KBM-7 (cell line): ENCODE measurements around the gene GHRH.
A peak's percentile ranks its signal among the peaks of the same experiment; 100 is the strongest.

Source experiments
- DNase-seq: peaks from one replicate; pipeline ENCODE4 v3.0.0-alpha.2; 2015
- in situ Hi-C: fragments of 300-500 bp; cut with MboI; formaldehyde crosslinking; loops from 2 replicates; pipeline ENCODE4 v1.14.3; 2020; ENCODE audit warnings: low sequenced_read_pairs, low pct_unique_long_range_greater_than_20kb, mixed read lengths

Gene GHRH

GRCh38 chr20:37293301-37293943 is 31.8 kb upstream of the GHRH start:
- in situ Hi-C loops = no loop called here
- no peak for DNase-seq

- in situ Hi-C loops = no loop called here
- no peak for DNase-seq
Observed at GRCh38 chr20:37291724-37292126, 30.1 kb upstream of the GHRH start.

- in situ Hi-C loops = no loop called here
- DNase-seq = no peak
Observed at GRCh38 chr20:37290158-37290810, 28.7 kb upstream of the GHRH start.

- in situ Hi-C loops = no loop called here
- DNase-seq = peak; percentile 50
Observed at GRCh38 chr20:37288091-37288490, 26.5 kb upstream of the GHRH start.

- in situ Hi-C loops = no loop called here
- no peak for DNase-seq
Observed at GRCh38 chr20:37285664-37286374, 24.2 kb upstream of the GHRH start.

DNA sequence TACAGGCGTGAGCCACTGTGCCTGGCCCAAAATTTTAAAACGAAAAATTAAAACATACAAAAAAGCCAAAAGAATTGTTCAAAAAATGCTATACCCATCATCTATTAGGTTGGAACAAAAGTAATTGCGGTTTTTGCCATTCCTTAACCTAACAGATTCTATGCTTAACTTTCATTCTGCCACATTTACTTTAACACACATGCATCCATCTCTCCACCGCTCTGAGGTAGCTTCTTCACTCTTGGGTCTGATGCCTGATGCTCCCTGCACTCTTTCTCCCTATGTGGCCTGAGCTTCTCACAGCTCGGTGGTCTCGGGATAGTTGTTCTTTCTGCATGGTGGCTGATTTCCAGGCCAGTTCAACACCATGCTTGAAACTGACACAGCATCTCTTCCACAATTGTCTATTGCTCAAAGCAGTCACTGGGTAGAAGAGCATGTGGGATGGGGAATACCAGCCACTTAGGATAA is 23.1 kb upstream of the GHRH start:
- DNase-seq = no peak
- in situ Hi-C loops = no loop called here

DNA sequence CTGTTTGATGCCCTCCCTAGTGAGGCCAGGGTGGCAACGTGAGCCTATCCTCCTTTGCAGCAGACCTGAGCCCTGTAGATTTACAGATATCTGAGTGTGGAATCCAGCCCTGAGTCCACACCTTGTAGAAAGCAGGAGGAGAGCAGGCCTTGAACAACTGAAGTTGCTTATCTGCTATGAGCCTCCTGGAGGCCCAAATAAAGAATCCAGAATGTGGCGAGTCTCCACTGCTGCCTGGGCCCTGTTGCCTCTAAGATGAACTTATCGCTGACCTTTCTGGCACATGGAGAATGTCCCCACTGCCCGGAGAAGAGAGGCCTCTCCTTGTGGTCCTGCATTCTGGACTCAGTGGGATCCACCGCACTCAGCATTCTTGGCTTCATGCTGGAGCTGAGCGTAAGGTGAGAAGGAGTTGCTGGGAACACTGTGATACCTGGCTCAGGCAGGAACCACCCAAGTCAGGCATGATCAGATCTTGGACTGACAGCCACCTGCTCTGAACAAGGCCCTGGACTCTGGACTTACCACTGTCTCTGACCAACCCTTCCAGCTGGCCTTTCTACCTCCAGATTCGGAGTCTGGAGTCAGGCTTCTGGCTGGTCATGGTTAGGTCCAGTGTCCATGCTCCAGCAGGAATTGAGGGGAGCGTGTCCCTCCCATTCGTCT is 22.0 kb upstream of the GHRH start:
- in situ Hi-C loops = no loop called here

DNA sequence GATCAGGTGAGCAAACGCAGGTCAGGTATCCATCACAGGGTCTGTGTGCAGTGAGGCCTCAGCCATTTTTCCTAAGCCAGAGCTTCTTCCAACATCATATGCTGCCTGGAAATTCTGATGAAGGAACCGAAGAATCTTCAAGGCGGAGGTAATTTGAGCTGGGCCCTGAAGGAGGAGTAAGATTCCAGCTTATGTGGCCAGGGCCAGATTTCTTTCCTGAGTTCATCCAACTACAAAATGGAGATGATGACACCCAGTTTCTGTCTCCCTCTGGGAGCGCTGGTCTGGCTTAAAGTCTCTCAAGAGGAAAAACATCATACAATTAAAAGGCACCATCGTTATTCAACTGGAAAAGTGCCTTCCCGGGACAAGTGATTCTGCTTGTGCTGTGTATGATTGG is 20.9 kb upstream of the GHRH start:
- in situ Hi-C loops = no loop called here
- no peak for DNase-seq

More for the DNA sequence above, 22.0 kb upstream of the GHRH start:
- DNase-seq = no peak

DNA sequence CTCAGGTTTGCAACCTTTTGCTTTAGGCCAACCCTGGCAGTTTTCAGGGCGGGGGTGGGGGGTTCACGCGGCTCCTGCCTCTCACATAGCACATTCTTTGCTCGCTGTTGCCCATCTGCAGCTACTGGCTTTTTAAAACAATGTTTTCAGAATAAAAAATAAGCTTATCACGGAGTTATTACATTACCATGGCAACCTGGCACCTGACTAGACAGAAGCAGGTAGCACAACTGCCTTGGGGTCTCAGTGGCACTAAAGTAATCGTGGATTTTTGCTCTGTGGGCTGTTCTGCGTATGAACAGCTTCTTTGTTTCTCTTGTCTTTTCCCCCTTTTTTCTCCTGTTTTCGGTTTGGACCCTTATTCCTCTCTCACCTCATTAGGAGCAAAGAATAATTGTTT is 18.8 kb upstream of the GHRH start:
- no peak for DNase-seq
- in situ Hi-C loops = no loop called here

DNA sequence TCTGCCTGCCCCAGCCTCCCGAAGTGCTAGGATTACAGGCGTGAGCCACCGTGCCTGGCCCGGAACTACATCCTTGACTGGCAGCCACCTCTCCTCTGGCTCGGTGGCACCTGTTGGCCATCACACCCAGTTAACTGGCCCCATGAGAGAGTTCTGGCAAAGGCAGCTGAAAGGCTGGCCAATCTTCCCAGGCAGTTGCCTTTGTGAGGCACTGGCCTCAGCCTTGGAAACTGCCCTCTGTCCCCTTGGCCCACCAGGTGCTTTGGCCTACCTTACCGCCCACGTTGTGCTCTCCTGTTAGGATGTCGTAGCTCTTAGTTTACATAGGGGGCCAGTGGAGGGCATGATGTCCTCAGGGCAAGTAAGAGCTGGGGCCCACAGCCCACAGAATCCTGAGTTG is 18.2 kb upstream of the GHRH start:
- in situ Hi-C loops = loop anchor here (10.0 kb wide), 1 partner anchor 255 kb away; no protein-coding TSS in a partner anchor

DNA sequence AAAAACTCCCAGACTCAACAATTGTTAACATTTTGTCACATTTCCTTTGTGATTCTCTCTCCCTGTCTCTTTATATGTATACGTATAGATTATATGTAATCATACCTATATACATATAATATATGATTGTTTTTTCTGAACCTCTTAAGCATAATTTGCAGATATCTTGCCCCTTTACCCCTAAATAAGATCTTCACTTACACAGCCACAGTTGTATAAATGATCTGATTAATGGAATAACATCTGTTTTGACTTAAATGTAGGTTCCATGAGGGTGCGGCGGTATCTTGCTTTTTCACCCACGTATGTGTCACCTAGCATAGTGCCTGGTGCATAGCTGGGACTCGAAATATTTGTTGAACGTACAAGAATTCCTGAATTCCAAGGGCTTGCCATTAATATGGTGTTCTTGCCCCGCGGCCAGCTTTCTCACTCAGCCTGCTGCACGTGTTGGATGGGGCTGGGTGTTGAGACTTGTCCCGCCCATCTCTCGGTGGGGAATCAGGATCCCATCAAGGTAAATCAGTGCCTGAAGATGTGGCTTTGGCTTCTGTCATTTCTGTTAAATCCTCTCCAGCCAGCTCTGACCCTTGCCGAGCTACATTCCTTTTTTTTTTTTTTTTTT is 17.5 kb upstream of the GHRH start:
- in situ Hi-C loops = loop anchor here (10.0 kb wide), 1 partner anchor 256 kb away; no protein-coding TSS in a partner anchor
- no peak for DNase-seq

More for the DNA sequence above, 18.2 kb upstream of the GHRH start:
- no peak for DNase-seq

DNA sequence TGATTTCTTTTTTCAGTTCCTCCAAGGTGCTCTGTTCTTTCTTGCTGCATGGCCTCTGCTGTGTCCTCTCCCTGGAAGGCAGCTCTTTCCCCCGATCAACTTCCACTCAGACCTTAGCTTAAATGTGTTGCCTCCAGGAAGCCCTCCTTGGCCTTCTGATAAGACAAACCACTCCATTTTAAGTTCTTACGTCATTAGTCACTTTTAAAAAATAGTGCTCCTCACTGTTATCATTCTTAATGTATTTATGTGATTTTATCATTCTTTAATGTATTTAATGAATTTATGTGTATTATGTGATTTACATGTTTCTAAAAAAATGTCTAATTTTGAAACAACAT is 15.6 kb upstream of the GHRH start:
- no peak for DNase-seq
- in situ Hi-C loops = loop anchor here (10.0 kb wide), 1 partner anchor 258 kb away; no protein-coding TSS in a partner anchor

GRCh38 chr20:37276494-37277252 is 15.1 kb upstream of the GHRH start:
- DNase-seq = peak; percentile 33

DNA sequence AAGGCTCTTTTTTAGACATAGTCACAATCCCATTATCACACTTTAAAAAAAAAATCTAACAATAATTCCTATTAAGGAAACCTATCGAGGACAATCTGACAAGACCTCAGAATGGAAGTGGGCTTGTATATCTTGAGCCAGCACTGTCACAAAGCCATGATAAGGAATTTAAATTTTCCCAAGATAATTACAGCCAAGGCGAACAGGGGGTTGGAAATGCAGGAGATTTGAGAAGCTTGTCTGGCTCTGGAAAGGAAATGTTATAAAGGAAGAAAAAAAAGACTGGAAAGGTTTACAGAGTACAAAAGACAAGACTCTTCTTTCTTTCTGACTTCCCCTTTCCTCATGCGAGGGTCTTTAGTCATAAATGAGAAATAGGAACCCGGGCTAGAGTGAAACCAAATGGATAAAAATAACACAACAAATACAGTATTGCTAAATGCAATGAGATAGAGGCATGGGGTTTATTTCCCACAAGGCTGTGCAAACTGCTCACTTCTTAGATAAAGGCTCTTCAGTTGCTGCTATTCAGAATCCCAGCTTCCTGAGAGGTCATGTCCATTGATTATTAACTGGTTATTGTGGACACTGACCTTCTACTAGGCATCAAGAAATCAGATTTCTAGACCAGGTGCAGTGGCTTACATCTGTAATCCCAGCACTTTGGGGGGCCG is 13.4 kb upstream of the GHRH start:
- peak; percentile 74 for DNase-seq
- in situ Hi-C loops = loop anchor here (10.0 kb wide), 1 partner anchor 260 kb away; no protein-coding TSS in a partner anchor

More at GRCh38 chr20:37276494-37277252, 15.1 kb upstream of the GHRH start:
- in situ Hi-C loops = loop anchor here (10.0 kb wide), 1 partner anchor 258 kb away; no protein-coding TSS in a partner anchor

GRCh38 chr20:37273988-37274387 is 12.4 kb upstream of the GHRH start:
- in situ Hi-C loops = loop anchor here (10.0 kb wide), 1 partner anchor 261 kb away; no protein-coding TSS in a partner anchor
- no peak for DNase-seq

DNA sequence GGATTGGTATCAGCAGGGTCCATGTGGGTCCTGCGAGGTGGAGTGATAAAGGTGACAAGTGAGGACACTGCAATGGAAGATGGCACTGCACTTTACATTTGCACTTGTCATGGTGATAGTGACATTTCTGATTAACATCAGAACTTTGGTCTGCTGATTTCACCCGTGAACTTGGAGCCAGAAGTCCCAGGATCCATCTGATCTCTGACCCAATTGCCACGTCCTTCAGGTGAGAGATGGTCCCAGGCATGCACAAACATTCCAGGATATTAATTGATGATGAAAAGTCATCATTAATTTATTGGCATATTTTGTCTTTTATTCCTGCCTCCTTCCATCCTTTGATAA is 9.8 kb upstream of the GHRH start:
- in situ Hi-C loops = loop anchor here (10.0 kb wide), 1 partner anchor 263 kb away; no protein-coding TSS in a partner anchor
- no peak for DNase-seq

- DNase-seq = peak; percentile 89
- in situ Hi-C loops = loop anchor here (10.0 kb wide), 1 partner anchor 264 kb away; no protein-coding TSS in a partner anchor
Observed at GRCh38 chr20:37270576-37271420, 9.2 kb upstream of the GHRH start.
